HL-60 (cell line): ENCODE data around the gene TMEM250.

ENCODE experiments used
- DNase-seq, 2 experiments: peaks; one replicate each; pipeline ENCODE4 v3.0.0-alpha.2; 2010 to 2020; ENCODE audit warnings: low read depth in 1 of 2, low spot score in 1 of 2
- H3K27ac ChIP-seq: fragments of 250-450 bp; sonication (Bioruptor Pico); replicated peaks from 2 replicates; pipeline ENCODE4 v1.5.1; 2020; ENCODE audit warnings: mild to moderate bottlenecking, moderate library complexity
- H3K27me3 ChIP-seq: fragments of 250-450 bp; sonication (Bioruptor Pico); 2 replicates; pipeline ENCODE4 v1.5.1; 2021; ENCODE audit warnings: mild to moderate bottlenecking, moderate library complexity; ENCODE audit not compliant: insufficient read depth, poor library complexity, severe bottlenecking
- H3K4me3 ChIP-seq: replicated peaks from 2 replicates; pipeline ENCODE4 v1.5.1; 2011; ENCODE audit warnings: mild to moderate bottlenecking, control low read depth, low read length; ENCODE audit not compliant: insufficient read depth
- GABPA ChIP-seq: IDR thresholded peaks from 2 replicates; pipeline ENCODE4 v1.6.1; 2012; ENCODE audit warnings: low read depth
- POLR2AphosphoS5 ChIP-seq: IDR thresholded peaks from 2 replicates; pipeline ENCODE4 v1.6.1; 2012; ENCODE audit warnings: low read depth
- REST ChIP-seq: IDR thresholded peaks from 2 replicates; pipeline ENCODE4 v1.6.1; 2012; ENCODE audit warnings: low read depth; ENCODE audit not compliant: insufficient replicate concordance
- SPI1 ChIP-seq: IDR thresholded peaks from 2 replicates; pipeline ENCODE4 v1.6.1; 2012; ENCODE audit warnings: low read depth, mild to moderate bottlenecking, borderline replicate concordance
- TF ChIP-seq, protein P1 (sequence below): IDR thresholded peaks from one replicate; pipeline ENCODE4 v1.5.1; 2011; ENCODE audit warnings: low read length, control low read depth, inconsistent platforms; ENCODE audit not compliant: insufficient read depth

The TMEM250 gene

GRCh38 chr9:136114610-136115009 lies 4.1 kb downstream of the TMEM250 start:
- no peak for TF ChIP-seq SPI1
- TF ChIP-seq, protein P1, sequence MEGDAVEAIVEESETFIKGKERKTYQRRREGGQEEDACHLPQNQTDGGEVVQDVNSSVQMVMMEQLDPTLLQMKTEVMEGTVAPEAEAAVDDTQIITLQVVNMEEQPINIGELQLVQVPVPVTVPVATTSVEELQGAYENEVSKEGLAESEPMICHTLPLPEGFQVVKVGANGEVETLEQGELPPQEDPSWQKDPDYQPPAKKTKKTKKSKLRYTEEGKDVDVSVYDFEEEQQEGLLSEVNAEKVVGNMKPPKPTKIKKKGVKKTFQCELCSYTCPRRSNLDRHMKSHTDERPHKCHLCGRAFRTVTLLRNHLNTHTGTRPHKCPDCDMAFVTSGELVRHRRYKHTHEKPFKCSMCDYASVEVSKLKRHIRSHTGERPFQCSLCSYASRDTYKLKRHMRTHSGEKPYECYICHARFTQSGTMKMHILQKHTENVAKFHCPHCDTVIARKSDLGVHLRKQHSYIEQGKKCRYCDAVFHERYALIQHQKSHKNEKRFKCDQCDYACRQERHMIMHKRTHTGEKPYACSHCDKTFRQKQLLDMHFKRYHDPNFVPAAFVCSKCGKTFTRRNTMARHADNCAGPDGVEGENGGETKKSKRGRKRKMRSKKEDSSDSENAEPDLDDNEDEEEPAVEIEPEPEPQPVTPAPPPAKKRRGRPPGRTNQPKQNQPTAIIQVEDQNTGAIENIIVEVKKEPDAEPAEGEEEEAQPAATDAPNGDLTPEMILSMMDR = no peak
- TF ChIP-seq REST = no peak
- no peak for TF ChIP-seq GABPA
- no peak for TF ChIP-seq POLR2AphosphoS5
- Histone ChIP-seq H3K4me3 (no peak overlapping the region), H3K27me3 (no peaks in the 10 kb centered on the region), H3K27ac (no peak overlapping the region)
- no peak for DNase-seq

DNA sequence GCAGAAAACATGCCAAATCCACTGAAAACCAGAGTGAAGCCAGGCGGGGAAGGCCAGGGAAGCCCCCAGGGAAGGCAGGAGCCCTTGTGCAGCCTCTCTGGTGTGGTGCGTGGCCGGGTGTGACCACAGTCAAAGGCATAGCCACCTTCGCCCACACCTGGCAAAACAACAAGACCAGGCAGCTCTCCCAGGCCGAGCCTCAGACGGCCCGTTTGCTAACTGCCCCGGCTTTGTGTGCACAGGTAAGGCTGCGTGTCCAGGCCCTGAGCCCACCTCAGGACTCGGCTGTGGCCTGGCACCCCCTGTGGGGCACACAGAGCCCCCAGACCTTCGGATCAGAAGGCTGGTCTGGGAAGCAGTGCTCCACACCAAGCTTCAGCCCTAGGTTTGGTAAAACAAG lies 6.1 kb downstream of the TMEM250 start:
- Histone ChIP-seq H3K27ac (no peak overlapping the region), H3K27me3 (no peaks in the 10 kb centered on the region), H3K4me3 (no peak overlapping the region)
- TF ChIP-seq SPI1 (no peak), REST (no peak), GABPA (no peak), POLR2AphosphoS5 (no peak)
- TF ChIP-seq, protein P1 = no peak
- no peak for DNase-seq

DNA sequence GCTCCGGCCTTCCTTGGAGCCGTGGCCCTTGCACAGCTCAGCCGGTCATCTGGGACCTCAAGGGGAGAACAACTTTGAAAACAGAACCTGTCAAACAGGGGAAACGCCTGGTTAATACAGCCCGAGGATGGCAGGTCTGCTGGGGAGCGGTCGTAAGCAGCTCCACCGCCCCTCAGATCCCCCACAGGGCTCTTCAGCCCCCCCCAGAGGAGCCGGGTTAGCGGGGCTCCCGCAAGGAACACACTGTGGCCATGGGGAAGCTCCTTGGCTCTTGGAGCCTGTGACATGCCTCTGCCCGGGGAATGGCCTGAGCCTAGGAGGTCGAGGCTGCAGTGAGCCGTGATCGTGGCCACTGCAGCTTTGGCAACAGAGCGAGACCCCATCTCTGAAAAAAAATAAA lies 6.8 kb downstream of the TMEM250 start:
- H3K4me3 ChIP-seq = no peak overlapping the region
- no peak for DNase-seq
- no peak for TF ChIP-seq POLR2AphosphoS5
- TF ChIP-seq GABPA = no peak
- no peak for TF ChIP-seq SPI1
- TF ChIP-seq REST = no peak
- TF ChIP-seq, protein P1 = no peak
- no peak overlapping the region for H3K27ac ChIP-seq
- no peaks in the 10 kb centered on the region for H3K27me3 ChIP-seq
